HEK293T (cell line): ENCODE measurements around the gene ELAPOR1.

Source experiments
- CTCF ChIA-PET: fragments of 350-600 bp; formaldehyde crosslinking; extraction: SDS; loops from one replicate; lab custom pipeline; 2021; ENCODE audit warnings: antibody characterized with exemption, inconsistent platforms; lab: Yijun Ruan, JAX
- POLR2A ChIA-PET: fragments of 350-600 bp; formaldehyde crosslinking; extraction: SDS; loops from one replicate; lab custom pipeline; 2020; ENCODE audit warnings: antibody characterized with exemption, inconsistent platforms; lab: Yijun Ruan, JAX
- DNase-seq: peaks from one replicate; pipeline ENCODE4 v3.0.0; 2012; ENCODE audit warnings: mixed read lengths; ENCODE audit errors: extremely low spot score
- ARNT ChIP-seq: fragments of 450-650 bp; IDR thresholded peaks from 2 replicates; pipeline ENCODE4 v1.6.1; 2017; ENCODE audit warnings: mild to moderate bottlenecking
- BHLHE40 ChIP-seq: fragments of 450-650 bp; IDR thresholded peaks from 2 replicates; pipeline ENCODE4 v1.6.1; 2016; ENCODE audit warnings: mild to moderate bottlenecking, moderate library complexity, borderline replicate concordance
- CTBP1 ChIP-seq: fragments of 450-650 bp; IDR thresholded peaks from 2 replicates; pipeline ENCODE4 v1.6.1; 2016; ENCODE audit warnings: borderline replicate concordance
- ELF4 ChIP-seq: fragments of 450-650 bp; IDR thresholded peaks from 2 replicates; pipeline ENCODE4 v1.6.1; 2017; ENCODE audit warnings: antibody characterized with exemption
- FOXA1 ChIP-seq: fragments of 450-650 bp; IDR thresholded peaks from 2 replicates; pipeline ENCODE4 v1.6.1; 2016; ENCODE audit warnings: mild to moderate bottlenecking
- FOXK2 ChIP-seq: fragments of 450-650 bp; IDR thresholded peaks from 2 replicates; pipeline ENCODE4 v1.6.1; 2016; ENCODE audit warnings: mild to moderate bottlenecking
- FOXM1 ChIP-seq: fragments of 450-650 bp; IDR thresholded peaks from 2 replicates; pipeline ENCODE4 v1.6.1; 2017; ENCODE audit warnings: mild to moderate bottlenecking, borderline replicate concordance
- HDGF ChIP-seq: fragments of 450-650 bp; IDR thresholded peaks from 2 replicates; pipeline ENCODE4 v1.6.1; 2017; ENCODE audit warnings: antibody characterized with exemption, borderline replicate concordance
- L3MBTL2 ChIP-seq: fragments of 450-650 bp; conservative IDR thresholded peaks from 2 replicates; pipeline ENCODE4 v1.6.1; 2016; ENCODE audit warnings: mild to moderate bottlenecking
- LEF1 ChIP-seq: fragments of 450-650 bp; IDR thresholded peaks from 2 replicates; pipeline ENCODE4 v1.6.1; 2017; ENCODE audit warnings: mild to moderate bottlenecking, borderline replicate concordance
- NFRKB ChIP-seq: fragments of 450-650 bp; IDR thresholded peaks from 2 replicates; pipeline ENCODE4 v1.6.1; 2016; ENCODE audit warnings: mild to moderate bottlenecking, moderate library complexity
- SP1 ChIP-seq: fragments of 450-650 bp; IDR thresholded peaks from 2 replicates; pipeline ENCODE4 v1.6.1; 2017
- SUZ12 ChIP-seq: fragments of 450-650 bp; IDR thresholded peaks from 2 replicates; pipeline ENCODE4 v1.6.1; 2016; ENCODE audit warnings: mild to moderate bottlenecking
- TARDBP ChIP-seq: fragments of 450-650 bp; IDR thresholded peaks from 2 replicates; pipeline ENCODE4 v1.6.1; 2016
- ZNF384 ChIP-seq: fragments of 450-650 bp; IDR thresholded peaks from 2 replicates; pipeline ENCODE4 v1.6.1; 2016
- TF ChIP-seq, protein P1 (sequence below): fragments of 450-650 bp; IDR thresholded peaks from 2 replicates; pipeline ENCODE4 v1.6.1; 2016

Gene ELAPOR1

DNA sequence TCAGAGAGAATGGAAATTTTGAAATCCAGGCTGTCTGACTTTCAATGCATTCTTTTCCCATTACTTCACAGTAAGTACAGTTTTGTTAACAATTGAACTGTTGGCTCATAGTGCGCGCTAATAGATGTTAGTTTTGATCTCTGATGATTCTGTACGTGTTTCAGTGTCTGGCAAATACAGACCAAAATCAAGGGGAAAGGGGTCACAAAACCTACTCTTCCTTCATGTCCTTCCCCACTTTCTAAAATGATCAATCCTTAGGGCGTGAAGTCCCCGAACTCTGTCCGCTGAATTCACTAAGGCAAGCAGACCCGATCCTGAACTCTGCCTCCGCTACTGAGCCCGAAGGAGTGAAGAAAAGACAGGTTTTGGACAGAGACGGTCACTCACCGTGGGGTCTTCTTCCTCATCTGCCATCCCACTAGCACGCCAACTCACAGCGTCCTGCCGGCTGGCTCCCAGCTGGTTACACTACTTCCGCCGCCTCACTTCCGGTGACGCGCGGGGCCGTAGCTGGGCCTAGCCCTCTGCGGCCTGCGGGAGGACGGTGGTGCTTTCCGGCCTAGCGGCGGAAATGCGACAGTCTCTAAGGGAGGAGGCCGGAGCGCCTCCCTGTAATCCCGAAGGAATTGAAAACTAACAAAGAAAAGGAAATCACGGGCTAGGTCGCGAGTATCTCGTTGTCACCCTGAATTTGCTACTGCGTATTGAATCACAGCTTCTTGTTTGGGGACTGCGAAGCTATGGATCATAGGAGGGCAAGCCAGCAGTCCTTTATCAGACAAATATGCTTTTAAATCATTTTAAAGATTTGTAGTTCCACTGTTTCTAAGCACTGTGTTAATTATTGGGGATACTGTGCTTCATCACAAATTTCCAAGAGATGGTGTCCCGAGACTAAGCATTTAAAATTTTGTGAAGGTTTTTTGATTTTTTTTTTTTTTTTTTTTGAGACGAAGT lies 38.1 kb upstream of the ELAPOR1 start, which contains the start of gene TAF13:
Gene TAF13 (minus strand): TSS at position 473 of the 960 bp plus-strand sequence. CDS start 56 bp downstream, at position 417.
- ChIA-PET CTCF (interaction anchor here (0.7 kb wide), 1 partner anchor 24 kb away, joined by 3 read pairs; no protein-coding TSS in a partner anchor), POLR2A (interaction anchor here (0.6 to 3.3 kb wide), 12 partner anchors 9 to 113 kb away, joined by 3 to 34 read pairs (median 10); partner anchors contain the start of genes CLCC1, TMEM167B and WDR47)
- TF ChIP-seq CTBP1 (peak; percentile 55; the same call in 1 of the 2 replicates), ELF4 (peak; percentile 74), ZNF384 (peak; percentile 80), ARNT (no peak; the same call in 1 of the 2 replicates)
- TF ChIP-seq, protein P1, sequence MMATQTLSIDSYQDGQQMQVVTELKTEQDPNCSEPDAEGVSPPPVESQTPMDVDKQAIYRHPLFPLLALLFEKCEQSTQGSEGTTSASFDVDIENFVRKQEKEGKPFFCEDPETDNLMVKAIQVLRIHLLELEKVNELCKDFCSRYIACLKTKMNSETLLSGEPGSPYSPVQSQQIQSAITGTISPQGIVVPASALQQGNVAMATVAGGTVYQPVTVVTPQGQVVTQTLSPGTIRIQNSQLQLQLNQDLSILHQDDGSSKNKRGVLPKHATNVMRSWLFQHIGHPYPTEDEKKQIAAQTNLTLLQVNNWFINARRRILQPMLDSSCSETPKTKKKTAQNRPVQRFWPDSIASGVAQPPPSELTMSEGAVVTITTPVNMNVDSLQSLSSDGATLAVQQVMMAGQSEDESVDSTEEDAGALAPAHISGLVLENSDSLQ = peak; percentile 41
- peak; percentile 98 for DNase-seq

DNA sequence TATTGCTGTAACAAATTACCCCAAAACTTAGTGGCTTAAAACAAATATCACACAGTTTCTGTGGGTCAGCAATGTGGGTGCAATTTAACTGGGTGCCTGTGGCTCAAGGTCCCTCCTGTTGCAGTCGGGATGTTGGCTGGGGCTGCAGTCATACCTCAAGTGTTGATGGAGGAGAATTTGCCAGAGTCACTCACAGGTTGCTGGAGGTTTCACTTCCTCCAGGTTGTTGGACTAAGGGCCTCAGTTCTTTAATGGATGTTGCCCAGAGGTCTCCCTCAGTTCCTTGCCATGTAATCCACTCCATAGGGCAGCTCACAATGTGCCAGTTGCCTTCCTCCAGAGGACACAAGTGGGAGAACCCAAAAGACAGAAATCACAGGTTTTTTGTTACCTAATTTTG lies 35.6 kb upstream of the ELAPOR1 start:
- ChIA-PET POLR2A (interaction anchor here (3.3 kb wide), 1 partner anchor 10 kb away, joined by 24 read pairs; no protein-coding TSS in a partner anchor), CTCF (no interaction called here)
- no peak for DNase-seq
- no peak for TF ChIP-seq TARDBP

GRCh38 chr1:109079240-109079622 lies 34.7 kb upstream of the ELAPOR1 start:
- TF ChIP-seq SP1 (no peak), LEF1 (no peak), FOXA1 (no peak), NFRKB (no peak)
- TF ChIP-seq, protein P1 = no peak
- CTCF ChIA-PET = no interaction called here
- POLR2A ChIA-PET = no interaction called here
- no peak for DNase-seq

DNA sequence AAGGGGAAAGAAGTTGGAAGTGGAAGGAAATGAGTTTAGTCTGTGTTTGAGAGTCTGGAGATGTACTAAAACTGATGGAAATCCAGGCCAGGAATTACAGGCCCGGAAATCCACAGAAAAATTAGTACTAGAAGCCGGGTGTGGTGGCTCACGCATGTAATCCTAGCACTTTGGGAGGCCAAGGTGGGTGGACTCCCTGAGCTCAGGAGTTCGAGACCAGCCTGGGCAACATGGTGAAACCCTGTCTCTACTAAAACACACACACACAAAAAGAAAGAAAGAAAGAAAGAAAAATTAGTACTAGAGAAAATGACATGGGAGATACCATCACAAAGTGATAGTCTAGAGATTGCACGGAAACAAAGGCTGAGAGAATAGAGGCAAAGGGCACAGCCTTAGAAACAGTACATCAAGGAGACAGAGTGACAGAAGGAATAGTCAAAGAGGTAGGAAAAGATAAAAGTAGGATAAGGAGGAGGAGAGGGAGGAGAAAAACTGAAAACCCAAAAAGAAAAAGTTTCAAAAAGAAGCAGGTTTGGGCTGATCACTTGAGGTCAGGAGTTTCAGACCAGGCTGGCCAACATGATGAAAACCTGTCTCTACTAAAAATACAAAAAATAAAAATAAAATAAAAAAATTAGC lies 33.4 kb upstream of the ELAPOR1 start:
- ChIA-PET CTCF (interaction anchor here (0.7 kb wide), 1 partner anchor 176 kb away, joined by 4 read pairs; no protein-coding TSS in a partner anchor), POLR2A (no interaction called here)
- TF ChIP-seq CTBP1 (no peak), HDGF (no peak), L3MBTL2 (no peak), FOXM1 (no peak), ARNT (no peak), TARDBP (no peak), SUZ12 (no peak), NFRKB (no peak), FOXA1 (no peak), FOXK2 (no peak), SP1 (no peak), ZNF384 (no peak), LEF1 (no peak), ELF4 (no peak), BHLHE40 (no peak)
- TF ChIP-seq, protein P1 = no peak
- DNase-seq = no peak

DNA sequence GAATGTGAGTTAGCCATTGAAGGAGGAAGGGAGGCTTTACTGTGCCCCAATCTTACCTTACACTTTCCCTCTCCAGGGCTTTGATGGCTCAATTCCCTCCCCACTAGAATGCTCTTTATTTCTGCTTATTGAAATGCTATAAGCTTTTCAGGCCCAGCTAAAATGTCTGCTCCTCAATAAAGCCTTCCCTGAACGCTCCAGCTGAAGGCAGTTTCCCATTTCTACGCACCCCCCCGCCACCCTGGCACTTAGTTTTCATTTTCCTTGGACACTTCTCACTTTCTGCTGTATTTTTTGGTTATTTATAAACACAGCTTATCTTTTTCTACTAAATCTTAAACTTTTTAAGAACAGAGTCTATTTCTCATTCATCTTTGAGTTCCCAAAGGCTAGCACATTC lies 30.4 kb upstream of the ELAPOR1 start:
- ChIA-PET POLR2A (interaction anchor here (0.6 to 4.0 kb wide), 4 partner anchors 8 to 1010 kb away, joined by 4 to 28 read pairs (median 8); partner anchors contain the start of gene TAF13), CTCF (interaction anchor here (1.4 kb wide), 1 partner anchor 29 kb away, joined by 4 read pairs; a partner anchor contains a TSS)
- DNase-seq = no peak
- no peak for TF ChIP-seq FOXM1
- TF ChIP-seq BHLHE40 = no peak
- TF ChIP-seq TARDBP = no peak
- no peak for TF ChIP-seq FOXK2
- no peak for TF ChIP-seq NFRKB
- no peak for TF ChIP-seq ZNF384
- no peak for TF ChIP-seq L3MBTL2
- no peak for TF ChIP-seq SP1

GRCh38 chr1:109083923-109084322 lies 30.0 kb upstream of the ELAPOR1 start:
- POLR2A ChIA-PET = interaction anchor here (1.1 to 4.0 kb wide), 3 partner anchors 8 to 17 kb away, joined by 6 to 28 read pairs (median 9); partner anchors contain the start of gene TAF13
- CTCF ChIA-PET = no interaction called here
- no peak for DNase-seq
- TF ChIP-seq, protein P1 = 0 out of 2 replicates have a peak, but pooled peaks have one; percentile 26
- TF ChIP-seq HDGF = no peak
